ENCODE data around the gene ETHE1.
A peak's percentile ranks its signal among the peaks of the same experiment; 100 is the strongest.

The ETHE1 gene

GRCh38 chr19:43561139-43561970 is 34.4 kb upstream of the ETHE1 start:
- no peak for DNase-seq (ENCODE audit: low spot score)
- no peak for TF ChIP-seq CTCF (IDR thresholded peaks at IDR 0.05; ENCODE audit: extremely low read depth, missing control alignments)

GRCh38 chr19:43560687-43561086 is 33.7 kb upstream of the ETHE1 start:
- DNase-seq (ENCODE audit: low spot score) = no peak
- no peak for TF ChIP-seq CTCF (IDR thresholded peaks at IDR 0.05; ENCODE audit: extremely low read depth, missing control alignments)

- peak; percentile 93 for TF ChIP-seq CTCF (IDR thresholded peaks at IDR 0.05; ENCODE audit: extremely low read depth, missing control alignments)
- DNase-seq (ENCODE audit: low spot score) = peak; percentile 83
These were observed 28.3 kb upstream of the ETHE1 start for GRCh38 chr19:43555185-43555770.

GRCh38 chr19:43554317-43554895 is 27.4 kb upstream of the ETHE1 start:
- DNase-seq (ENCODE audit: low spot score) = no peak
- no peak for TF ChIP-seq CTCF (IDR thresholded peaks at IDR 0.05; ENCODE audit: extremely low read depth, missing control alignments)

GRCh38 chr19:43553656-43554055 is 26.7 kb upstream of the ETHE1 start:
- no peak for TF ChIP-seq CTCF (IDR thresholded peaks at IDR 0.05; ENCODE audit: extremely low read depth, missing control alignments)
- DNase-seq (ENCODE audit: low spot score) = no peak

- DNase-seq (ENCODE audit: low spot score) = no peak
- TF ChIP-seq CTCF (IDR thresholded peaks at IDR 0.05; ENCODE audit: extremely low read depth, missing control alignments) = no peak
These were observed 25.6 kb upstream of the ETHE1 start for GRCh38 chr19:43552616-43553015.

- TF ChIP-seq CTCF (IDR thresholded peaks at IDR 0.05; ENCODE audit: extremely low read depth, missing control alignments) = no peak
- no peak for DNase-seq (ENCODE audit: low spot score)
These were observed 25.1 kb upstream of the ETHE1 start for GRCh38 chr19:43552198-43552450.

Data from GM20000 (cell line).